Stimulated activated CD4-positive, alpha-beta T cell treated with anti-CD3 and anti-CD28 coated beads, Interleukin-4, amount 100 ng/mL, for 48 hours (primary cell): ENCODE results near the gene NTN1.
"Not testable (repeated sequence)": the region's sequence is repeated elsewhere in the genome, so short reads cannot be mapped to it uniquely, and the experiment has no call there.

Experiments used
- DNase-seq, 2 donors: peaks; one replicate each; pipeline ENCODE4 v3.0.0-alpha.2; 2020; ENCODE audit warnings: low read depth in 2 of 2

Gene NTN1

DNA sequence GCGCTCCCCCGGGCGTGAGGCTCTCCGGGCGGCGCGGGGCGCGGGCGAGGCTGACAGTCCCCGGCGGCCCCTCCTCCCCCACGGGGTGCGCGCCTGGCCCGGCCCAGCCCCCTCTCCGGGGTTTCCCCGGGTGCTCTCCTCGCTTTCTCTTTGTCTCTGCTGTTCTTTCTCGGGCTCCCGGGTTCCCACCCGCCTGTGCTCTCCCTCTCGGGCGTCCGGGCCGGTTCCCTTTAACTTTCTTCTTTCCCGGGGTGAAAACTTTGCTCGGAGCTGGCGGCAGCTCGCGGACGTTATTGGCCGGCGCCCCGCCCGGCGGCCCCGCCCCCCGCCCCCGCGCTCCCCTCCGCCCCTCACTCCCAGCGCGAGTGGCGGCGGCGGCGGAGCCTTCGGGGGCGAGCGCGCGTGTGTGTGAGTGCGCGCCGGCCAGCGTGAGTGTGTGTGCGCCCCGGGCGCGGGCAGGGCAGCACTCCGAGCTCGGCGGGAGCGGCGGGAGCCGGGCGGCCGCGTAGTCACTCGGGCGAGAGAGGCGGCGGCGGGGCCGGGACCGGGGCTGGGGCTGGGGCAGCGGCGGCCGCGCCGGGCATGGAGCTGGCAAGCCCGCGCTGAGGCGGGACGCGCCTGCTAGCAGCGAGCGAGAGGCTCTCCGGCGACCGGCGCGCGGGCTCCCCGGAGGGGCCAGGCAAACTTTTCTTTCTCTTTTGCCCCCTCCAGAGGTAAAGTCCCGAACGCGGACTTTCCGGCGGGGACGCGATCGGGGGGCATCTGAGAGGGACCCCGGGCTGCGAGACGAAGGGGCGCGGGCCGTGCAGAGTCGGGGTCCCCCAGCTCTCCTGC lies at the start of gene NTN1:
Gene NTN1, plus strand, starts transcription at position 353 of the 834 bp plus-strand sequence. CDS start 864 bp downstream, outside the sequence.
- peak; percentile 37 to 40 for DNase-seq

DNA sequence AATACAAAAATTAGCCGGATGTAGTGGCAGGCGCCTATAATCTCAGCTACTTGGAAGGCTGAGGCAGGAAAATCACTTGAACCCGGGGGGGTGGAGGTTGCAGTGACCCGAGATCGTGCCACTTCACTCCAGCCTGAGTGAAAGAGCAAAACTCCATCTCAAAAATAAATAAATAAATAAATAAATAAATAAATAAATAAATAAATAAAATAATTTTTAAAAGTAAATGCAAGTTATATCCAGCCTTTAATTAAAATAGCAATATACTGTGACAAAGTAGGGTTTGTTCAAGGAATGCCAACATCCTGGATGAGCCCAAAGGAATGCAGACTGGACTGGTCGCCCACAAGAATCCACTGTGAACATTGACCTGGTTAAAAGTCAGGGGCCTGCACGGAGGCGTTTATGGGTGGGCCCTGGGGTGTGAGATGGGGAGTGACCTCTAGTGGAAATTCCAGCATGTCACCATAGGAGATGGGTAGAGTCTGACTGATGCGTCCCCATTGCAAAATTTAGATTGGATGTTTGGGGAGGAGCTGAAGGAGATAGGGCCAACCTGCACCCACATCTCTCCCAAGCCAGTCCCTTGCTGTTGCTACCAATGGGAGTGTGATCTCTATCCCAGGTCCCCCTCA lies 46.1 kb upstream of the NTN1 start:
- no peak for DNase-seq

DNA sequence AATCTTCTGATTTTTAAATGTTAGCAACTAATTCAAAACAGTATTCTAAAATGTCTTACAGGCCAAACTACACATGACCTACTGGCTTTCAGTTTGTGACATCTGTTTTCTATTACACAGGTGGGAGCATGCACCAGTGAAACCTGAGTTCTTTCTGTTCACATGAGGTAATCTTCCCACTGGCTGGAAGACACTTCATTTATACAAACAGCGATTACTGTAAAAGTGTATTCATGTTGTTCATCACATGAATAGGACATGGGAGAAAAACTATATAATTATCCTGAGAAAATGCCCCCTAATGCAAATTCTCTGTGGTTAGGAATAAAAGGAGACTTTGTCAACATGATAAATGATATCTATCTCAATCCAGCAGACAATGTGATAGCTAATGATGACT lies 44.7 kb upstream of the NTN1 start:
- DNase-seq = no peak

- no peak for DNase-seq
Measured at GRCh38 chr17:8979715-8980114, 41.6 kb upstream of the NTN1 start.

DNA sequence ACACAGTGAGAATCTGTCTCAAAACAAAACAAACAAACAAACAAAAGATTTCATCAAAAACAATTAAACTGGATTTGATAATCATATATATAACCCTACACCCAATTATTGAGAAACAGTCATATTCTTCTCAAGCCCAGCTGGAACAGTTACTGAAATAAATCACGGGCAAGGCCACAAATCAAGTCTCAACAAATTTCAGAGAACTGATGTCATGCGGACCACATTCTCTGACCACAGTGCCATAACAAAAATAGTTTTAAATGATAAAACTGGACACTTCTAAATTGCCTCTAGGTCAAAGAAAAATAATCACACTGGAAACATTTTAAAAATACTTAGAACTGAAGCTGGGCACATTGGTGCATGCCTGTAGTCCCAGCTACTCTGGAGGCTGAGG lies 39.9 kb upstream of the NTN1 start:
- DNase-seq = no peak

DNA sequence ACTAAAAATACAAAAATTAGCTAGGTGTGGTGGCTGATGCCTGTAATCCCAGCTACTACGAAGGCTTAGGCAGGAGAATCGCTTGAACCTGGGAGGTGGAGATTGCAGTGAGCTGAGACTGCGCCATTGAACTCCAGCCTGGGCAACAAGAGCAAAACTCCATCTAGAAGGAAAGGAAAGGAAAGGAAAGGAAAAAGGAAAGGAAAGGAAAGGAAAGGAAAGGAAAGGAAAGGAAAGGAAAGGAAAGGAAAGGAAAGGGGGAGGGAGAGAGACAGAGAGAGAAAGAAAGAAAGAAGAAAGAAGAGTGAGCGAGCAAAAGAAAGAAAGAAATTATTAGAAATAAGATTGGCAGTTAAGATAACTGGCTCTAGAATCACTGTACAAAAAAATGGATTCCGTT lies 37.1 kb upstream of the NTN1 start:
- DNase-seq = not testable (repeated sequence)

GRCh38 chr17:8985054-8985701 lies 36.1 kb upstream of the NTN1 start:
- DNase-seq = no peak

DNA sequence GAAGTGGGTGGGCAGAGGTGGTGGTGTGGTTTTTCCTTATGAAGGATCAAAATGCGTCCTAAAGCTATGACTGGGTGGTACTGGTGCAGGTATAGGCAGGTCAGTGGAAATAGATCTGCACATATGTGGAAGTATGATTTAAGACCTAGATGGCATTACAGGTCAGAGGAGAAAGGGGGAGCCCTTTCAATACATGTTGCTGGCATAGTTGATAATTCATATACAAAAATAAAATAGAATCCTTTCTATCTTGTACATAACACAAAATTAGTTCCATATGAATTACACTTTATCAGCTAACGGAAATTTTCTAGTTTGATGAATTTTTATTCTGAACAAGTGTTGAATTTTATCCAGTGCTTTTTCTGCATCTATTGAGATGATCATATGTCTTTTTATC lies 35.0 kb upstream of the NTN1 start:
- no peak for DNase-seq

DNA sequence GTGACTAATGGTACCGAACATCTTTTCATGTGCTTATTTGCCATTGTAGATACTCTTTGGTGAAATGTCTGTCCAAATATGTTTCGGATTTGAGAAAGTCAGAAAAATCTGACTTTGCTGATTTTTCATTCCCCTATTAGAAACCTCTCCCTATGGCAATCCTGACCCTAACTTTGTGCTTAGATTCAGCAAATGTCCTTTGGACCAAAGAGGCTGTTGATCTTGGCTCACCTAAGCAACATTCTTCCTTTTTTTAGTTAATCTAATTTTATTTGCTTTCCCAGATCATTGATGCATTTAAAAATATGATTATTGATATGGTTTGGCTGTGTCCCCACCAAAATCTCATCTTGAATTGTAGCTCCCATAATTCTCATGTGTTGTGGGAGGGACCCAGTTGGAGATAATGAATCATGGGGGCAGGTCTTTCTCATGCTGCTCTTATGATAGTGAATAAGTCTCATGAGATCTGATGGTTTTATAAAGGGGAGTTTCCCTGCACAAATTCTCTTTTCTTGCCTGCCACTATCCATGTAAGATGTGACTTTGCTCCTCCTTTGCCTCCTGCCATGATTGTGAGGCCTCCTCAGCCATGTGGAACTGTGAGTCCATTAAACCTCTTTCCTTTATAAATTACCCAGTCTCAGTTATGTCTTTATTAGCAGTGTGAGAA lies 32.9 kb upstream of the NTN1 start:
- not testable (repeated sequence) for DNase-seq

- DNase-seq = peak; percentile 66 to 70
Measured at GRCh38 chr17:8991514-8992285, 29.6 kb upstream of the NTN1 start.

- peak; percentile 68 to 72 for DNase-seq
Measured at GRCh38 chr17:8994319-8994718, 27.0 kb upstream of the NTN1 start.

DNA sequence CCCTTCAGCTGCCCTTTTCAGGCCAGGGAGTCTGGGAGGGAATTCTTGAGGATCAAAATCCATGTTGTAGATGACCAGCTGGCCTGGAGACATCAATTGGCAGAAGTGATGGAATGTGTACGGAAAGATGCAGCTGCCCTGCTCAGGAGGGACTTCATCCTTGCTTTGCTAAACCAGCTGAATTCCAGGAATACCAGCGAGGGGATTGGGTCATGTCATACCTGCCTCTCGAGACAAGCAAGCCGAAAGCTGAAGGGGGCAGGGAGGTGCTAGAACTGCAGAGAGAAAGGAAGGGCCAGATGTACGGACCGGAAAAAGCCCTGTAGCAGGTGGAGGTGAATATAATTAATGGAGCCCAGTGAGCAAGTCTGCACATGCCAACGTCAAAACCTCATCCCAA lies 25.6 kb upstream of the NTN1 start:
- DNase-seq = no peak

DNA sequence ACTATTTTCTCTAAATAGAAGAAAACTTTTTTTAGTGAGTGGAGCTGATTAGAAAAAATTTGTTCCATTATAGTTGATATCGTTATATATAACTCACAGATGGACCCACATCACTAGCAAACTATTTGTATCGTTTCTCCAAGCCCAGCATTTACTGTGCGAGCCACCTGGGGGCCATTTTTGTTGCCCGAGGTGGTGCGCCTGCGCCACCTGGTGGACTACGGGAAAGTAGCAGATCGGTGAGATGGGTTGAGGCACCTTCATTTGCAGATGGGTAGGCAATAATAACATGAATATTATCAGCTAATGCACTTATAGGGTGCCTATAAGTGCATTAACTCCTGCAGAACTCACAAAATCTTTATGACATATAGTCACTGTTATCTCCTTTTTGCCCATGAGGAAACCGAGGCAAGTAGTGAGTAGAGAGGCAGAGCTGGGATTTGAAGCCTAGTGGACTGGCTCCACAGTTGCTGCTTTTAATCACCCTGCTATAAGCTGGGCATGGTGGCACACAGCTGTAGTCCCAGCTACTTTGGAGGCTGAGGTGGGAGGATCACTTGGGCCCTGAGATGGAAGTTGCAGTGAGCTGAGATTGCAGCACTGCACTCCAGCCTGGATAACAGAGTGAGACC lies 23.2 kb upstream of the NTN1 start:
- DNase-seq = peak; percentile 65 to 71

DNA sequence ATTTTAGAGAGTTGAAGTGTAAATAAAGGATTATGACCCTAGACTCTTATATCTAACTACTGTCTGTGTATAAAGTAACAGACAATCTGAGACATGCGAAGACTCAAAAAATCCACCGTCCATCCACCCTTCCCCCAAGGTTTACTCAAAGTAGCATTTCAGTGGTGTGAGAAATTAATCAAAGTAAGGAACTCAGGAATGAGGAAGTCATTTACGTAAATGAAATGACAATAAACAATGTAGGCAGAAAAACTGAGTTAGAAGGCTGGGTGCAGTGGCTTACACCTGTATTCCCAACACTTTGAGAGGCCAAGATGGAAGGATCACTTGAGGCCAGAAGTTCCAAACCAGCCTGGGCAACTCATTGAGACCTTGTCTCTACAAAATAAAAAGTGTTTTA lies 19.8 kb upstream of the NTN1 start:
- DNase-seq = no peak

- DNase-seq = no peak
Measured at GRCh38 chr17:9002227-9002605, 19.1 kb upstream of the NTN1 start.

DNA sequence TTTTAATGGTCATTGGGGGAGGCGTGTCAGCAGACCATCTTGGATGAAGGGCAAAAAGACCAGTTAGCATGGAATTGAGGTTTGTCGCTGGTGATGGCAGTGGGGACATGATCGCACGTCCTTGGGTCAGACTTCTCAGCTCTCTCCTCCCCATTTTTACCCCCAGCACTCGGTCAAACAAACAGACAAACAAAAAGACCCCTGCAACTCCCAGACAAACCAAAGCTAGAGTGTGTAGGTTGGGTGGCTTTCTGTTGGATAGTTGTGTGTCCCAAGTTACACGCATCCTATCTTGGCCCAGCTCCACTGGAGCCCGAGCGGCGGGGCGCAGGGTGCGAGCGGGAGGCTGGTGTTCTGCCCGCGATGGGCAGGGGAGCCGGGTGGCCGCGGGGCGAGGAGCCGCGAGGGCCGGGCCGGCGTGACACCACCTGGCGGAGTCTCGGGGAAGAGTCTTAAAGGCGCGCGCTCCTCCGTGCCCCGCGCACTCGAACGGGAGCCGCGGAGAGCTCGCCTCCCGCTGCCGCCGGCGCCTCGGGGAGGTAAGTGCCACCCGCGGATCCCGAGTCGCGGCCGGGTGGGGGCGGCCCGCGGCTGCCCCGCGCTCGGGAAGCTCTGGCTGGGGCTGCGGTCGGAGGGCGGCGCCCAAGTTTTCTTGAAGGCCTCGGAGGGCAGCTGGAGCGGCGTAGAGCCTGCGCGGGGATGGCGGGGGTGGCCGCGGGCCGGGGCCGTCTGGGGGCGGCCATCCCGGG lies 18.5 kb upstream of the NTN1 start:
- peak in 1 of 2 donors; percentile 30 for DNase-seq

DNA sequence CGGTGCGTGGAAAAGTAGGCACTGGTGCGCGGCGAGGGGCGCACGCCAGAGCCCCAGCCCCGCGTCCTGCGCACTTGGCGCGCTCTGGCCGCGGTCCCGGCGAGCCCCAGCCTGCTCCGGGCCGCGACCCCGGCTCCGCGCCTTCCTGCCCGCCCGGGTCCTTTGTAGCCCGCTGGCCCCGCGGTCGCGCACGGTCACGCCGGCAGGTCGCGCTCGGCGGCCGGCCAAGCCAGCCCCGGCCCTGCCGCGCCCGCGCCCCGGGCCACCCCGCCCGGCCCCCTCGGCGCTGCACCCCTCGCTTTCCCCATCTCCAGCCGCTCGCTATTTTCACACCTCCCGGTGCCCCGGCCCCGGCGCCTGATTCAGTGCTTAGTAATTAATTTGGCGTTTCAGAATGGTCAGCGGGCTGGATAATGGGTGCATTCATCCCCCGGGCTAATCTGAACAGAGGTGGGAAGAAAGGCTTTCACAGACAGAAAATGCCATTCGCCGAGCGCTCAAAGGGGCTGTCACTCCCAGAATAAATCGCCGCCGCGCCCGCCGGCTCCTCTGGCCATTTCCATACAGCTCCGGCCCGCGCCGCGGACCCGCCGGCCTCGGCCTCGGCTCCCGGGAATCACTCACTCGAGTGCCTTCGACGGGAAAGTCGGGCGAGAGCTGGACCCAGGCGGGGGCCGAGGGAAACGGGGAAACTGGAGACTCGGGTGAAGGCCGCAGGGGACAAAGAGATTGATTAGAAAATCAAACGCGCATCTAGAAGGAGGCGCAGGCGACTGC lies 17.8 kb upstream of the NTN1 start:
- no peak for DNase-seq

DNA sequence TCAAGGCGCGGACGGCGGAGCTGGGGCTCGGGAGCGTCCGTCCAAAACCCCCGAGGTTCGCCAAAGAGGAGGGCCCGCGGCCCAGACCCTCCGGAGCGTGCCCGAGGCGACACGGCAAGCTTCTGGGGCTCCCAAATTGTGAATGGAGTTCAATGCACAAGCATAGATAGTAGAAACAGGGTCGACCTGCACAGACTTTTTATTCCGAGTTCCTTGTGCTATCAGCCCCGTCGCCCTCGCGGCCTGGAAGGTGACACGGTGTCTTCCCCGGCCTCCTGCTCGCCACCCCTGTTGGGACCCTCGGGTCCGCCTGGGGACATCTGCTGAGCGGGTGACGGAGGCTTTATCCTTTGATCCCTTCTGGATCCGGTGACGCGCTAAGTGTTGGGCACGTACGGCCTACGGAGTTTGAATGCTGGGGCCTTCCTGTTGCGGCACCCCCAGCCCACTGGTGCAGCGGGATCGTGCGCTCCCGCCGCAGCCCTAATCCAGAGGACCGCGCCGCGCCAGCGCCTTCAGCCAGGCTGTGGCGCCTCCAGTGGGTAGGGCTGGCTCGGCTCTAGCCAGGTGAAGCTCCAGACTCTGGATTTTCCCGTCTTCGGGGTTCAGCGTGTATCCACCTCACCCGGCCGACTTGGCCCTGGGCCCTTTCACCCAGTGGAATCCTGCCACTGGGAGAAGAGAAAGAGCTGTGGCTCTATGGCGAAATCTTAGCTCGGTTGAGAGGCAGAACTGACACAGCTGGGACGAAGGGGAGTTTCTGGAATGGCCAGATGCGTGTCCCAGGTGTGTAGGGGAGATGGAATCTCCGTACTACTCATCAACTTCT lies 17.0 kb upstream of the NTN1 start:
- no peak for DNase-seq

DNA sequence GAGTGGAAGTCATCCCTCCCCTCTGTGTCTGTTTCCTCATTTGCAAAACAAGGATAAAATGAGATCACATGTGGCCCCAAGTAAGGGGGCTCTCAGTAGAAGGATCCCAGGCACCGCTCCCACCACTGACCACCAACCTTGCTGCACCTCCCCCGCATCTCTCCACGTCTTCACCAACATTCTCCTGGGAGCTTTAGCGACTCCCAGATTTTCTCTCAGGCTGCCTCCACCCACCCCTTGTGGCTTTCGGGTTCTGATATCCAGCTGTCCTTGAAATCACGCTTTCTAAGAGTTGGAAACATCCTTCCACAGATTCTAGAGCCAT lies 16.4 kb upstream of the NTN1 start:
- no peak for DNase-seq
